ENCODE data around the gene LARGE2.

LARGE2 gene

GRCh38 chr11:45879803-45880686 lies 42.4 kb upstream of the LARGE2 start:
- TF ChIP-seq FOXP2 (optimal IDR thresholded peaks at IDR 0.05; ENCODE audit: borderline replicate concordance, extremely low read depth, extremely low read length, insufficient read depth) (no peak), POLR2AphosphoS5 (IDR thresholded peaks at IDR 0.05; ENCODE audit: low read depth, low read length) (no peak), REST (IDR thresholded peaks at IDR 0.05; ENCODE audit: insufficient read depth in 1 of 2, low read depth in 2 of 2, low read length in 2 of 2) (no peak; a peak in 1 of 4 replicates), TAF1 (IDR thresholded peaks at IDR 0.05; ENCODE audit: borderline replicate concordance, insufficient read depth, low read length) (no peak), SIN3A (IDR thresholded peaks at IDR 0.05; ENCODE audit: borderline replicate concordance, insufficient read depth, low read length) (no peak)

GRCh38 chr11:45880772-45881570 lies 41.5 kb upstream of the LARGE2 start:
- TF ChIP-seq POLR2AphosphoS5 (IDR thresholded peaks at IDR 0.05; ENCODE audit: low read depth, low read length): no peak
- TF ChIP-seq REST (IDR thresholded peaks at IDR 0.05; ENCODE audit: insufficient read depth in 1 of 2, low read depth in 2 of 2, low read length in 2 of 2): peak; percentile 49 to 71; a peak in 3 of 4 replicates
- TF ChIP-seq SIN3A (IDR thresholded peaks at IDR 0.05; ENCODE audit: borderline replicate concordance, insufficient read depth, low read length): no peak
- TF ChIP-seq FOXP2 (optimal IDR thresholded peaks at IDR 0.05; ENCODE audit: borderline replicate concordance, extremely low read depth, extremely low read length, insufficient read depth): no peak
- no peak for TF ChIP-seq TAF1 (IDR thresholded peaks at IDR 0.05; ENCODE audit: borderline replicate concordance, insufficient read depth, low read length)

GRCh38 chr11:45881708-45882368 lies 40.6 kb upstream of the LARGE2 start:
- TF ChIP-seq REST (IDR thresholded peaks at IDR 0.05; ENCODE audit: insufficient read depth in 1 of 2, low read depth in 2 of 2, low read length in 2 of 2) (no peak), TAF1 (IDR thresholded peaks at IDR 0.05; ENCODE audit: borderline replicate concordance, insufficient read depth, low read length) (no peak), POLR2AphosphoS5 (IDR thresholded peaks at IDR 0.05; ENCODE audit: low read depth, low read length) (no peak), SIN3A (IDR thresholded peaks at IDR 0.05; ENCODE audit: borderline replicate concordance, insufficient read depth, low read length) (no peak), FOXP2 (optimal IDR thresholded peaks at IDR 0.05; ENCODE audit: borderline replicate concordance, extremely low read depth, extremely low read length, insufficient read depth) (no peak)

GRCh38 chr11:45884596-45885185 lies 37.8 kb upstream of the LARGE2 start:
- no peak for TF ChIP-seq TAF1 (IDR thresholded peaks at IDR 0.05; ENCODE audit: borderline replicate concordance, insufficient read depth, low read length)

Measured in PFSK-1 (cell line).